HG02840 (cell line): ENCODE results near the gene EHMT1.

ENCODE experiments used
- ATAC-seq: cut with Tn5 transposase; IDR thresholded peaks from one replicate; pipeline ENCODE4 v1.9.1; 2021; ENCODE audit warnings: mild to moderate bottlenecking, moderate library complexity, moderate number of reproducible peaks; ENCODE audit not compliant: unreplicated experiment, low FRiP score

The EHMT1 gene

DNA sequence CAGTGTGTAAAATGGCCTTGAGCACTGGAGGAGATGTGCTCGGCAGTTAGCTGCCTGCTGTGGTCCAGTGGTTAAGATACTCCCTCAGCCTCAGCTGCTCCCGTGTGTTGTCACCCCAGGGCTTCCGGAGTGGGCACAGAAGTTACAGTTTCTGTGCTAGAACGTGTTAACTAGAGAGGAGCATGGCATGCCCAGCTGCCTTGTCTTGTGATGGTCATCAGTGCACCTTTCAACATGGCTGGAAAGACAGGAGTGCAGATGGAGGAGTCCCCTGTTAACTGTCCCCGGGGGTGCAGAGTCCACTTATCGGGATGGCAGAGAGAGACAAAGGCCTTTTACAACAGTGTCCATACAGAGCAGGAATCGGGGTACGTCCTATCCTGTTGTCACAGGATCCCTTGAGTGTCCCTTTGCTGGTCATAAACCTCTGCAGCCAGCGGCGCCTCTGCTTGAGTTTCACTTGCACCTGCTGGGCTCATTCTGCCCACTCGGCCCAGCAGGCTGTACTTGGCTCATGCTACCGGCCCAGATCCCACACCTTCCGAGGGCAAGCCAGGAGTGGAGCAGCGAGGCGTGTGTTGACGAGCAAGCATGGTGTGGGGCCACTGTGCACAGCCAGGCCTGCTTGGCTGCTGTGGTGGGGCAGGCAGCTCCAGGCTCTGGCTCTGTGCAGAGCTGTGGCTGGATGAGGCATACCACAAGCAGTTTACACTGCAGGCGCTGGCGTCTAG, 112.6 kb downstream of the EHMT1 start:
- ATAC-seq: no peak

DNA sequence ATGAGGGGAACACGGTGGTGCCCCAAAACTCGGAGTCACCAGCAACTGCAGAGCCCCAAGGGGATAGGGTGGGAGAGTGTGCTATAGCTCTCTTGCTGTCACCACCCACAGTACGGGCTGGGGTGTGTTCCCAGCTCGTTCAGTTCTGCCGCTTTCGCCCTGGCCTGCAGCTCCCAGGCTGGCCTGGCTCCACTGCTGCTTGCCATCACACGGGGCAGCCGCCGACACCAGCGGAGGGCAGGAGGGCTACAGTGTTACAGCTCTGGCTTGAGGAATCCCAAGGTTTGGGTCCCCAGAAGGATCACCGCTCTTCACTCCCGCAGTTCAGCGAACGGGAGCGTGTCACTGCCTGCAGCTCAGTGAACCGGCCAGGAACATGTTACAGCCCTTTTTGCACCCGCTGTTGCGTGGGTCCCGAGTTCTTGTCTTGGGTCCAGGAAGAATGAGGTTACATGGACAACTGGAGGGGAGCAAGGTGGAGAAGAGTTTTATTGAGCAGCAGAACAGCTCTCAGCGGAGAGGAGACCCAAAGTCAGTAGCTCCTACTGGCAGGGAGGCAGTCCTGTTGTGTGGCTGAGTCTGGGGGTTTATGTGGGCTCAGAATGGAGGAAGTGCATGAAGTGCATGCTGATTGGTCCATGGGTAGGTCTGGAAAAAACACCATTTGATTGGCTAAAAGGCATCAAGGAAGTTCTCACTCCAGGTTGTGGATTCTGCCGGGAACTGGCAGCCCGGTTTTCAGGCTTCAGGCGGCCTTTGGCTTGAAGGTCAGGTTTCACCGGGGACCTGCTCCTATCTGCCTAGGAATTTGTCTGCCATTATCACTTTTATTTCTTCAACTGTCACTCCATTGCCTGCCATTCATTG, 113.4 kb downstream of the EHMT1 start:
- no peak for ATAC-seq

DNA sequence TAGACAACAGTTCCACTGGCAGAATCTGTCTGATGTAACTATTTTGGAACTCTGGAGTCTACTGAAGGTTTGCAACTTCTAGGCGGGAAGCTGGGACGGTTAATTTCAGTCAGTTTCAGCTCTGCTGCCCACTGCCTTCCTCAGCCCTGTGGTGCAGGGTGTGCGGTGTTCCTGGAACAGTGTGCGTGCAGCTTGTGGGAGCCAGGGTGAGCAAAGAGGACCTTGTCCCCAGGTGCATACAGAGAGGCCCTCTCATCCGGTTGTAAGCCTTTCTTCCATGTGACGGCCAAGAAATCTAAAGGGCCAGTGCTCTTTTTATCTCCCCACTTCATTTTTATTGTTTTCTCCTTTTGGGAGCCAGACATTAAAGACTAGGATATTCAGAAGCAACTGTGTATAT, 114.6 kb downstream of the EHMT1 start:
- no peak for ATAC-seq

DNA sequence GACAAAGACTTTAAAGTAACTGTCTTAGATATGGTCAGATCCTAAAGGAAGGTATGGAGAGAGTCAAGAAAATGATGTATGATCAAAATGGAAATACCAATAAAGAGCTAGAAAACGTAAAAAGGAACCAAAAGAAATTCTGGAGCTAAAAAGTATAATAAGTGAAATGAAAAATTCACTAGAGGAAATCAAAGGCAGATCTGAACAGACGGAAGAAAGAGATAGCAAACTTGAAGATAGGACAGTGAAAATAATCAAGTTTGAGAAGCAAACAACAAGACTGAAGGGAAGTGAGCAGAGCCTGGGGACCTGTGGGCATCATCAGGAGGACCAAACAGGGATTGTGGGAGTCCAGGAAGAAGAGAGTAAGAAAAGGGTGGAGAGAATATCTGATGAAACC, 115.4 kb downstream of the EHMT1 start:
- no peak for ATAC-seq

DNA sequence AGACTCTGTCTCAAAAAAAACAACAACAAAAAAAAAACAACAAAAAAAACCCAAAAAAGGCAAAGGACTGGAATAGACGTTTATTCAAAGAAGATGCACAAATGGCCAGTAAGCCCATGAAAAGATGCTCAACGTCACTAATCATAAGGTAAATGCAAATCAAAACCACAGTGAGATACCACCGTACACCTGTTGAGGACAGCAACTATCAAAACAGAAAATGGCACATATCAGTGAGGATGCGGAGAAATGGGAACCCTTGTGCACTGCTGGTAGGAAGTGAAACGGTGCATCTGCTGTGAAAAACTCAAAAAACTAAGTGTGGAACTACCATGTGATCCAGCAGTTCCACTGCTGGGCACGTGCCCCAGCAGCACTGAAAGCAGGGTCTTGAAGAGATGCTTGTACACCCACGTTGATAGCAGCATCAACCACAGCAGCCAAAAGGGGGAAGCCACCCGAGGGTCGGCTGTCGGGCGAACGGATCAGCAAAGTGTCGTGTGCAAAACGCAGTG, 119.4 kb downstream of the EHMT1 start:
- ATAC-seq: peak; percentile 92

DNA sequence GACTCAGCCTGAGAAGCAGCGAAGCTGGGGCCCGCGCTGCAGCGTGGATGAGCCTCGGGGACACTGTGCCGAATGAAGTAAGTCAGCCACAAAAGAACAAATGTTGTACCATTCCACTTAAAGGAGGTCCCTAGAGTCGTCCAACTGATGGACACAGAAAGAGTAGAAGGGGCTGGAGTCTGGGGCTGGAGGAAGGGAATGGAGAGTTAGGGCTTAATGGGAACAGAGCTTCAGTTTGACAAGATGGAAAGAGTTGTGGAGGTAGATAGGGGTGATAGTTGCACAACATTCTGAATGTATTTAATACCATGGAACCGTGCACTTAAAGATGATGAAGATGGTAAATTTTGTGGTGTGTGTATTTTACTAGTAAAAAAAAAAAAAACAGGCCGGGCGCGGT, 119.9 kb downstream of the EHMT1 start:
- ATAC-seq: no peak

DNA sequence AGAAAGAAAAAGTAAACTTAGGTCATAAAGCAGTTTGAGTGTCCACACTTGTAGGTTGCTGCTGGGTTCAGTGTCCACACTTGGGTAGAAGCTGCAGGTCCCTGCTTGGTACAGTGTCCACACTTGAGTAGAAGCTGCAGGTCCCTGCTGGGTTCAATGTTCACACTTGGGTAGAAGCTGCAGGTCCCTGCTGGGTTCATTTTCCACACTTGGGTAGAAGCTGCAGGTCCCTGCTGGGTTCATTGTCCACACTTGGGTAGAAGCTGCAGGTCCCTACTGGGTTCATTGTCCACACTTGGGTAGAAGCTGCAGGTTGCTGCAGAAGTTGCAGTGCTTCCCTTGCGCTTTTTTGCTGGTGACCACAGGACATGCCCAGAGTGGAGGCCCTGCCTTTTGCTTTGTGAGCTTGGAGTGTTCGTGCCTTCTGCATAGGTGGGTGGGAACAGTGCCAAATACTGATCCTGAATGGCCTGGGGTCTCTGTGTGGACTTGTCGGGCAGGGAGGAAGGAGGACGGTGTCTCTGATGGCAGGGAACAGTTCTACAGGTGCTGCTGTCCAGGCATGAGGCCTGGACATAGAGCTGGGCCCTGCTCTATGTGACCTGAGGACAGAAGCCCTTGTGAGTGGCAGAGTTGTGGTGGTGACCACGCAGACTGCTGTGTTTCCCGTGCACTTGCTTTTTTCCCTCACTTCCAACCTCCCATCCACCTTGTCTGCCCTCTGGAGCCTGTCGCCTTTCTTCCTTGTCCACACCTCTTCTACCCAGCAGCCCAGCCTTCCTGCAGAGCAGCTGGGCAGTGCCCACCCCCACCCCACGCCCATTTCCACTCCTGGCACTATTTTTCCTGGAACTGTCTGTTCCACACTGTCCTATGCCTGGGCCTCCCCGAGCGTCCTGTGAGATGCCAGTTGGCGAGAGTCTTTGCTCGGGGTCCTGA, 120.8 kb downstream of the EHMT1 start:
- ATAC-seq: no peak

DNA sequence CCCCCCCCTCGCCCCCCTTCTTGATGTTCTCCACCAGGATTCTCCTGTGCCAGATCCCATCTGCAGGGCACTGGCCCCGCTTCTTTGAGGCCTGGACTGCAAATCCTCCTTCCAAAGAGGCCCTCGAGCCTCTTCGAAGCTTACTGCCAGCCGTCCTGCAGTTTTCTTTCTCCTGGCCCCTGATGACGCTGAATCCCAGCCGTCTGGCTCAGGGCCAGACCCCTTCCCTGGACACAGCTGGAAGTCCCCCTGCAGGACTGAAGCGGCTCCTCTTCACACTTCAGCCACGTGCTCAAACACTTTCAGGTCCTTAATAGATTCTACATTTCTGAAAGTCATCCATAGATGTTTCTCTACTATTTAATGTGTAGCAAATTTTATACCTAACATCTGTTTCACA, 121.5 kb downstream of the EHMT1 start:
- no peak for ATAC-seq

DNA sequence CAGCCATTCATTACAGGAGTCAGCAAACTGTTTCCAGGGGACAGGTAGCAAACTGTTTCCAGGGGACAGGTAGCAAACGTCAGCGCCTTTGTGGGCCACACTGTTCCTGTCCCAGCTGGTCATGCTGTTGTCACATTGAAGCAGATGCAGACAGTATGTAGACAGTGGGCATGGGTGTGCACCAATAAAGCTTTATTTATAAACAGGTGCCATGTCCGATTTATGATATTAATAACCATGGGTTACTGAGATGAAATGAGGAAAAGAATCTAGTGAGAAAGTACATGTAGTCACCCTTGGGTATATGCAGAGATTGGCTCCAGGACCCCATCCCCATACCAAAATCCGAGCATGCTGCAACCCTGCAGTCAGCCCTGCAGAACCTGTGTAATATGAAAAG, 122.5 kb downstream of the EHMT1 start:
- ATAC-seq: no peak

DNA sequence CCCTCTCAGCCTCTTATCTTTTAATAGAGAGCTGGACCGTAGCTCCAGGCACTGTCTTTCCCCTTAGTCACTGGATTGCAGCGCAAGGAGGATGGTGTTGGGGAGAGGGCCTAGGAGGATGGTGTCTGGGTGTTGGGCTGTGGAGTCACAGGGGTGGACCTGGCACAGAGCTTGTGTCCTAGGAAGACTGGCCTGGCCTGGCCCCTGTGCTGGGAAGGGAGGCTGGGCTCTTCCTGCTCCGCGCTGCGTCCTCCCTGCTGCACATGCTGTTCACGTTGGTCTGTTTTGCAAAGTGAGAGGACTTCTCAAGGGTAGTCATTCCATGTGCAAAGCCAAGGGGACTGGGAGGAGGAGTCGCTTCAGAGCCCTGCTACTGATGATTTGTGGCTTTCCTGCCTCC, 123.9 kb downstream of the EHMT1 start:
- no peak for ATAC-seq

DNA sequence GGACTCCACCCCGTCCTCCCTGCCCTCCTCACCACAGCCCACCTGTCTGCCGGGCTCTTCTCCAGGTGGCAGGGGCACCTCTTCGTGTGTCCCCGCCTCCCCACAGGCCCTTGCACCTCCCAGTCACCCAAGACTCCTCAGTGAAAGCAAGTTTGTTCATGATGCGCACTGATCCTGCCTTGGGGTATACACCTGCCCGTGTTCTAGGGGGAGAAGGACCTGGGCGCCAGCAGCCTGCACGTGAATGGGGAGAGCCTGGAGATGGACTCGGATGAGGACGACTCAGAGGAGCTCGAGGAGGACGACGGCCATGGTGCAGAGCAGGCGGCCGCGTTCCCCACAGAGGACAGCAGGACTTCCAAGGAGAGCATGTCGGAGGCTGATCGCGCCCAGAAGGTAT, 124.9 kb downstream of the EHMT1 start:
- no peak for ATAC-seq

DNA sequence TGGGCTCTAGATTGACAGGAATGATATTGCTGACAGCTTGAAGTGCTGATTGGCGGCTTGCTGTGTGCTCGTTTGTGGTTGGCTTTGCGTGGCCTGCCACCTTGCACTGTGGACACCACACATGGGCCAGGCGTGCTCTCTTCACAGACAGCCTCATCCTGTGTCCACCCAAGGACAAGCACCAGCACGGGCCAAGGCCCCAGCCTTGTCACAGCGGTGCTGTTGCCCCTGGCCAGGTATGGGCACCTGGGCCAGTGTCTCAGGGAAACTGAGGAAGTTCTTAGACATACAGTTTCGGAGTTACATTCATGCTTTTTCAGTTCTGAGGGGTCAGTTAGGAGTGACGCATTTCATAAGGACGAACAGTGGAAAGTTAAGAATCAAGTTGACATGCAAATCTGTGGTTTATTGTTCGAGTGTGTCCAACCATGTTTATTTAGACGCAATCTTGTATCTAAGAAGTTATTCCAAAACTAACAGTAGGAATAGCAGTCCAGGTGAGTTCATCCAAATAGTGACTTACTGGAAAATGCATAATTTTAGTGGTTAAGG, 125.9 kb downstream of the EHMT1 start:
- peak; percentile 35 for ATAC-seq

DNA sequence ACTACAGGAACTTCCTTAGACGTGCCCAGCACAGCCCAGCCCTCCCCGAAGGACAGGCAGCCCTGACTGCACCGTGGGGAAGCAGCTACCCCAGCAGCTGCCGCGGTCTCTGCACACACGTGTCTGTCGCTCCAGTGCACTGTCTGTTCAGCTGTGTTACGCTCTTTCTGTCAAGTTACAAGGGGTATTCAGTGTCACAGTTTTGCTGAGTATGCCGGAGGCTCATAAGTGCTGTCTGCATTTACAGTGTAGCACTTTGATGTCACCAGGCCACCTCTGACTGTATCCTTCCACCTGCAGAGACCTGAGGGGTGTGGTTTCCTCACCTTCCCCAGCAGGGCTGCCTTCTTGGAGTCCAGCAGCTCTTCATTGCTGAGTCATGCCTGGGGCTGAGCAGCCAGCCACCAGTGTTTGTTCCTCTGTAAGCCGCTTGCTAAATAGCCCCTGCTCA, 126.8 kb downstream of the EHMT1 start:
- no peak for ATAC-seq

DNA sequence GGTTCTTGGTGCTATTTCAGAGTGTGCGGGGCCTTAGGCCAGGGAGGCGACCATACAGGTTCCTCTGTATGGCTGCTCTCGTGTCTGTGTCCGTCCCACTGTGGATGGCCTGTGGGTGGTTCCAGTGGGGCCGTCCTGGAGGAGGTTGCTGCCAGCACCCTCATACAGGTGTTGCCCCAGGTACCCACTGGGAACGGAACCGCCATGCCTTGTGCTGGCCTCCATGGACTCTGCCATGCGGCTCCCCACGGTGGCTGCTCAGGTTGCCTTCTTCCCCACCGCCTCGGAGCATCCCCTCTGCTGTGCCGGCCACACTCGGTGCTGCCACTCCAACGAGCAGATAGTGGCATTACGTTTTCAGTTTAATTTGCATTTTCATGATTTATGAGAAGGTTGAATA, 129.5 kb downstream of the EHMT1 start:
- no peak for ATAC-seq

DNA sequence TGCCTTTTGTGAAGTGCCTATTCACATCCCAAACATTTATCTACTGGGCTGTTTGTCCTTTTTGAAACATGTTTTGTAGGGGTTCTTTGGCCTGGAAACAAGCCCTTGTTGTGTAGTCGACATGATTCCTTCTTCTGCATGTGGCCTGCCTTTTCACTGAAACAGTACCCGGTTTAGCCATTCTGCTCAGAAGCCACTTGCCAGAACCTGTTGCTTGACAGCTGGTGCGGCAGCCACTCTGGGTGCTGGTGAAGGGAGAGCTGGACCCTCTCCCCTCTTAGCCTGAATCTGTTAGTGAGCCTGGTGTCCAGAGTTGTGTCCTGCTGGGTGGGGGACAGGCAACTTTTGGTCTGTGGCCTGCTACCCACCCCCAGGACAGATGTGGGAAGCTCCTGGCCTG, 129.9 kb downstream of the EHMT1 start:
- ATAC-seq: no peak

DNA sequence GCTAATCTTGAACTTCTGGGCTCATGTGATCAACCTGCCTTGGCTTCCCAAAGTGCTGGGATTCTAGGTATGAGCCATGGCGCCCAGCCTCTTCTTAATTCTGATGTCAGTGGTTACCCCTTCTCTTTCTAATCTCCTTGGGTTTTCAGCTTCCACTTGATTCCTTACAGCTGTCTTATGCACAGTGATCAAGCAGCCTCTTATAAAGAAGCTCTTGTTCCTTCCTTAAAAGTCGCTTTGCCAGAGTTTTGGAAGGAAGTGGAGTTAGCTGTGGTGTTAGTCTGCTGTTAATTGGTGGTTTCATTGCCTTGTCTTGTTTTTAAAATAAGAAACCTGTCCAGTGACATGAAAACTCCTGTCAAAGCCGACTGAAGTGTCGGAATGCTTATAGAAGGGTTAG, 130.7 kb downstream of the EHMT1 start:
- no peak for ATAC-seq

DNA sequence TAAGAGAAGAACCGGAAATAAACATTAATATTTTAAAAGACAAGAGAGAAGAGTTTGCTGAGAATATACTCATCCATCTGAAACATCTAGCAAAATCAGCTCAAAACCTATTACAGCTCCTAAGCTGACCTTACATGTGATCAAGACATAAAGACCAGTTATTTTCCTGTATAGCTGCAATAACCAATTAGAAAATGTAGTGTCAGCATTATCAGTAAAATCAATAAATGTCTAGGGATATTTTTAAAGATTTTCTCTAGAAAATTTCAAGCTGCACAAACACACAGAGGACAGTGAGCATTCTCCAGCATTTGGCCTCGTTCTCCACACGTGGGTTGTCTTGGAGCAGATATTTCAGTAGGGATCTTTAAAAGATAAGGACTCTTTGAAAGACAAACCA, 131.2 kb downstream of the EHMT1 start:
- no peak for ATAC-seq

DNA sequence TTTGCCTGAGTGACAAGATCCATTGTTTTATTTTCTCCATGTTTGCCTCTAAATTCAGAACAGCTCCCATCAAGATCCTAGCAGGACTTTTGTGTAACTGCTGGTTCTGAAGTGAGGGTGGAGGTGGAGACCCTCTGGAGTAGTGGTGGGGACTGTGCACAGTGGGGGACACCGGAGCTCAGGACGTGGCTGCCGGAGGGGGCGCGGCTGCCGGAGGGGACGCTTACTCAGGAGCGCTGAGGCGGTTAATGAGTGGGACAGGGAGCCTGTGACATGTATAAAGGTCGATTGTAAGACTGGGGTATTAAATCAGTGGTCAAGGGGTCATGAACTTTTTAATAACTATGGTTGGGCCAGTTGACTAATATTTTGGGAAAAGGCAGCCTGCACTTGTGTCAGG, 131.8 kb downstream of the EHMT1 start:
- ATAC-seq: no peak

DNA sequence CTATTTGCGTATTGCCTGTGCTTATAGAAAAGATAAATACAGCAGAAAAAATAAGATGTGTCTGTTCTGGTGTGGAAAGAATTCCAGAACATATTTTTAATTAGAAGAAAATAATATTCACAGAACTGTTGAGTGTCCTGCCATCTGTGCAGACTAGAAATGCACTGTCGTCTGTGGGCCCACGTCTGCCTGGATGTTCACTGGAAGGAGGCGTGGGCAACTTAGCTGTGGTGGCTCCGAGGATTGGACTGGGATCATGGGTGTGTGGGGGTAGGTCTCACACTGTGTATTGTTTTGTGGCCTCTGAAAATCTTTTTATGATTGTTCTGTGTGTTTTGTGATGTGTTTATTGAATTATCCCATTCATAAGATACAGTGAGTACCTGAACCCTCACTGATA, 132.8 kb downstream of the EHMT1 start:
- ATAC-seq: no peak

DNA sequence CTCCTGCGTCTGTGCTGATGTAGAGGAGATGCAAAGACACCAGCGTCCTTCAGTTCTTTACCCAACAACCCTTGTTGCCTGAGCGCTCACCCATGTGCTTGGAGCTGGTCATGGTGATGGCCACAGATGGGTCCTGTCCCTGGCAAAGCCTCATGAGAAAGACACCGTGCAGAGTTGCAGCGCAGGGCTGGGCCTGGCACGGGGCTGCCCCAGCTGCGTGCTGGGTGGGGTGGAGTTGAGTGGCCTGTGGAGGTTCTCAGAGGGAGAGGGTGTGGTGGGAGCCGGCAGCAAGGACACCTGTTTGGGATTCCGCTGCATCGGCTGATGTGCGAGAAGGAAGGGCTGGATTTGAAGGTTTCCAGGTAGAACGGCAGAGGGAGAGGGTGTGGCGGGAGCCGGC, 133.6 kb downstream of the EHMT1 start:
- no peak for ATAC-seq
